H1 (cell line): ENCODE measurements around the gene SLCO6A1. TPM values are rescaled to one million over a fixed set of nuclear protein-coding genes. Genes with fewer than 3 reads are reported as not detected.

Source experiments
- CTCF ChIA-PET: fragments of 300-600 bp; sonication (Branson Sonifier 250); formaldehyde crosslinking; loops from one replicate; lab custom pipeline; 2021; ENCODE audit not compliant: partially characterized antibody; lab: Charles Lee
- POLR2A ChIA-PET: fragments of 300-600 bp; sonication (Branson Sonifier 250); formaldehyde crosslinking; loops from one replicate; lab custom pipeline; 2021; ENCODE audit warnings: inconsistent platforms; ENCODE audit not compliant: partially characterized antibody; lab: Charles Lee
- DNase-seq, 2 experiments: peaks; one replicate each; pipeline versions ENCODE4 v3.0.0 to v3.0.0-alpha.2; 2010 to 2022; ENCODE audit warnings: low spot score in 2 of 2, low read depth in 1 of 2, mixed read lengths in 1 of 2
- FAIRE-seq: peaks from 2 replicates; lab custom pipeline; 2011; peaks lifted over from hg19 to GRCh38; lab: Jason Lieb, UNC
- H2AFZ ChIP-seq: 2 replicates; pipeline ENCODE4 v1.8.1; 2012; ENCODE audit warnings: low read length, inconsistent platforms
- H2AK5ac ChIP-seq: 2 replicates; pipeline ENCODE4 v1.6.1; 2013; ENCODE audit warnings: low read depth, low read length
- H2BK120ac ChIP-seq: replicated peaks from 2 replicates; pipeline ENCODE3; 2013; ENCODE audit warnings: low read depth, low read length, inconsistent platforms
- H2BK12ac ChIP-seq: 2 replicates; pipeline ENCODE4 v1.6.1; 2013; ENCODE audit warnings: low read depth, low read length
- H2BK15ac ChIP-seq: 2 replicates; pipeline ENCODE4 v1.6.1; 2013; ENCODE audit warnings: low read length
- H2BK20ac ChIP-seq: 2 replicates; pipeline ENCODE4 v1.6.1; 2013; ENCODE audit warnings: low read length
- H2BK5ac ChIP-seq: 2 replicates; pipeline ENCODE4 v1.6.1; 2013; ENCODE audit warnings: low read depth, low read length
- H3K14ac ChIP-seq: 2 replicates; pipeline ENCODE4 v1.6.1; 2013; ENCODE audit warnings: inconsistent platforms; ENCODE audit not compliant: insufficient read length
- H3K18ac ChIP-seq: 2 replicates; pipeline ENCODE4 v1.6.1; 2013; ENCODE audit warnings: low read length; ENCODE audit errors: extremely low read depth
- H3K23ac ChIP-seq: 2 replicates; pipeline ENCODE4 v1.6.1; 2013; ENCODE audit warnings: inconsistent platforms; ENCODE audit not compliant: insufficient read length
- H3K23me2 ChIP-seq: 2 replicates; pipeline ENCODE4 v1.6.1; 2013; ENCODE audit warnings: low read depth, low read length
- H3K27ac ChIP-seq: 2 replicates; pipeline ENCODE4 v1.6.1; 2011; ENCODE audit warnings: low read depth, low read length, inconsistent platforms
- H3K27me3 ChIP-seq, 4 experiments: replicated peaks in 1 of 4; 1 replicate in 1 of 4; 2 replicates in 3 of 4; pipeline versions ENCODE4 v1.6.1 to v1.8.1; 2011 to 2013; ENCODE audit warnings: low read length in 3 of 4, mild to moderate bottlenecking in 3 of 4, inconsistent platforms in 2 of 4, mixed read lengths in 2 of 4, moderate library complexity in 1 of 4; ENCODE audit not compliant: control insufficient read depth in 3 of 4, insufficient read depth in 3 of 4; ENCODE audit errors: extremely low read depth in 1 of 4
- H3K36me3 ChIP-seq, 4 experiments: 2 replicates each; pipeline versions ENCODE4 v1.6.1 to v1.8.1; 2011 to 2013; ENCODE audit warnings: mild to moderate bottlenecking in 4 of 4, low read length in 3 of 4, moderate library complexity in 2 of 4, control low read depth in 1 of 4, inconsistent platforms in 1 of 4; ENCODE audit not compliant: insufficient read depth in 4 of 4, control insufficient read depth in 2 of 4
- H3K4ac ChIP-seq: replicated peaks from 2 replicates; pipeline ENCODE3; 2013; ENCODE audit warnings: low read length, low read depth, mixed read lengths, inconsistent platforms; ENCODE audit not compliant: insufficient read length
- H3K4me1 ChIP-seq, 4 experiments: replicated peaks in 1 of 4; 1 replicate in 1 of 4; 2 replicates in 3 of 4; pipeline versions ENCODE4 v1.6.1 to v1.8.1; 2011 to 2013; ENCODE audit warnings: low read length in 3 of 4, inconsistent platforms in 2 of 4, mixed read lengths in 1 of 4; ENCODE audit not compliant: insufficient read depth in 4 of 4, control insufficient read depth in 3 of 4
- H3K4me2 ChIP-seq, 2 experiments: 2 replicates each; pipeline versions ENCODE4 v1.6.1 to v1.8.1; 2011 to 2013; ENCODE audit warnings: low read depth in 2 of 2, low read length in 2 of 2, control low read depth in 1 of 2, inconsistent platforms in 1 of 2, mild to moderate bottlenecking in 1 of 2; ENCODE audit not compliant: insufficient read depth in 1 of 2
- H3K4me3 ChIP-seq, 4 experiments: fragments of 200-600, 300-600 bp in 1 of 4; sonication (generic), shearing (Covaris generic), sonication (Bioruptor Twin) in 1 of 4; 2 replicates each; pipeline versions ENCODE4 v1.5.1 to v1.8.1; 2011 to 2016; ENCODE audit warnings: low read length in 4 of 4, low read depth in 3 of 4, control low read depth in 2 of 4, inconsistent platforms in 2 of 4, mild to moderate bottlenecking in 2 of 4, mixed read lengths in 1 of 4, moderate library complexity in 1 of 4; ENCODE audit not compliant: insufficient read depth in 2 of 4; ENCODE audit errors: extremely low read depth in 1 of 4
- H3K56ac ChIP-seq: replicated peaks from 2 replicates; pipeline ENCODE3; 2013; ENCODE audit warnings: low read depth, mild to moderate bottlenecking, mixed read lengths, low read length, inconsistent platforms; ENCODE audit not compliant: insufficient read length
- H3K79me1 ChIP-seq: 2 replicates; pipeline ENCODE4 v1.6.1; 2013; ENCODE audit warnings: low read depth, low read length, control low read depth
- H3K79me2 ChIP-seq, 2 experiments: 2 replicates each; pipeline versions ENCODE4 v1.6.1 to v1.8.1; 2012 to 2013; ENCODE audit warnings: low read length in 2 of 2, mild to moderate bottlenecking in 2 of 2, inconsistent platforms in 1 of 2; ENCODE audit not compliant: insufficient read depth in 2 of 2, control insufficient read depth in 1 of 2
- H3K9ac ChIP-seq, 4 experiments: replicated peaks in 1 of 4; 1 replicate in 1 of 4; 2 replicates in 3 of 4; pipeline versions ENCODE4 v1.6.1 to v1.8.1; 2011 to 2013; ENCODE audit warnings: low read depth in 3 of 4, low read length in 3 of 4, control low read depth in 2 of 4, mild to moderate bottlenecking in 2 of 4, moderate library complexity in 2 of 4, inconsistent platforms in 1 of 4; ENCODE audit errors: extremely low read depth in 1 of 4
- H3K9me3 ChIP-seq, 2 experiments: 2 replicates each; pipeline versions ENCODE4 v1.6.1 to v1.8.1; 2012 to 2013; ENCODE audit warnings: mild to moderate bottlenecking in 2 of 2, moderate library complexity in 2 of 2, control low read depth in 1 of 2, inconsistent platforms in 1 of 2, low read depth in 1 of 2, low read length in 1 of 2, mixed read lengths in 1 of 2; ENCODE audit not compliant: insufficient read depth in 2 of 2
- H4K20me1 ChIP-seq, 2 experiments: replicated peaks in 1 of 2; 2 replicates each; pipeline versions ENCODE3 to v1.8.1; 2011 to 2013; ENCODE audit warnings: inconsistent platforms in 2 of 2, low read length in 2 of 2, mild to moderate bottlenecking in 1 of 2; ENCODE audit not compliant: insufficient read depth in 2 of 2, control insufficient read depth in 1 of 2
- H4K5ac ChIP-seq: 2 replicates; pipeline ENCODE4 v1.6.1; 2013; ENCODE audit warnings: low read length, low read depth, mixed read lengths, inconsistent platforms; ENCODE audit not compliant: insufficient read length
- H4K8ac ChIP-seq: 2 replicates; pipeline ENCODE4 v1.8.0; 2013; ENCODE audit warnings: mild to moderate bottlenecking, moderate library complexity, low read length, inconsistent platforms; ENCODE audit not compliant: insufficient read depth; ENCODE audit errors: extremely low read depth
- H4K91ac ChIP-seq: replicated peaks from 2 replicates; pipeline ENCODE3; 2013; ENCODE audit warnings: low read length, mixed read lengths, inconsistent platforms; ENCODE audit not compliant: insufficient read length
- JUND ChIP-seq: IDR thresholded peaks from 2 replicates; pipeline ENCODE4 v1.6.1; 2011; ENCODE audit warnings: mild to moderate bottlenecking, improper control_type of control experiment, low read length
- SIX5 ChIP-seq: IDR thresholded peaks from 2 replicates; pipeline ENCODE4 v1.6.1; 2011; ENCODE audit warnings: mild to moderate bottlenecking, low read depth, low read length
- WGBS, 2 experiments: shearing (Covaris generic) in 1 of 2; methylation state at CpG; one replicate each; pipeline versions ENCODE4 v1.1.6 to v1.1.7; 2013 to 2015; ENCODE audit warnings: low lambda C conversion rate in 2 of 2, mixed read lengths in 2 of 2, inconsistent platforms in 1 of 2, low coverage in 1 of 2, missing lambda C conversion rate in 1 of 2; ENCODE audit not compliant: insufficient replicate concordance in 2 of 2, insufficient coverage in 1 of 2, insufficient read length in 1 of 2; ENCODE audit errors: extremely low coverage in 1 of 2, missing lambda C conversion rate in 1 of 2; 5-methylcytosine and 5-hydroxymethylcytosine counted together
- polyA plus RNA-seq, 7 experiments: library from polyadenylated mRNA; depleted of rRNA in 3 of 7; stranded (reverse) in 5 of 7; unstranded in 2 of 7; fragments of >200 nt in 5 of 7; fragments of 200-250 nt in 2 of 7; gene quantifications; 1 replicate in 5 of 7; 2 replicates in 1 of 7; 4 replicates in 1 of 7; pipeline versions ENCODE4 v1.2.1 to v1.2.3, GENCODE V29; 2011 to 2013; ENCODE audit warnings: missing spikeins in 2 of 7, mixed read lengths in 2 of 7
- total RNA-seq: library from RNA; stranded (reverse); fragmentation: NEBNext Ultra II Directional; extraction: Animal tissue kit (Norgen Biotek cat#: 25700); gene quantifications from 2 replicates; pipeline ENCODE4 v1.2.1, GENCODE V29; 2021

SLCO6A1 gene
- total and polyA plus RNA-seq, 2 of the 8 experiments (the other 6 are each of a cell fraction or from before 2014, with no cell fraction given) = 0.06 to 0.56 TPM

- no peak overlapping the region for H4K8ac ChIP-seq
- H3K4me1 ChIP-seq = no peaks in the 10 kb centered on the region
- H2BK120ac ChIP-seq = no peak overlapping the region
- TF ChIP-seq SIX5 (no peak), JUND (no peak)
- TF ChIP-seq, all 59 proteins: peak for 0
- Histone ChIP-seq H3K9me3 (no peaks in the 10 kb centered on the region), H2BK20ac (no peak overlapping the region), H2BK15ac (no peak overlapping the region), H3K4me3 (no peak overlapping the region), H2BK12ac (no peak overlapping the region), H3K79me1 (no peaks in the 10 kb centered on the region), H3K27me3 (no peaks in the 10 kb centered on the region), H4K5ac (no peak overlapping the region), H3K4ac (no peak overlapping the region), H3K56ac (no peak overlapping the region), H3K23me2 (no peaks in the 10 kb centered on the region), H3K9ac (no peak overlapping the region), H2BK5ac (no peak overlapping the region), H3K18ac (no peak overlapping the region), H3K14ac (no peak overlapping the region), H2AFZ (no peak overlapping the region), H3K79me2 (no peaks in the 10 kb centered on the region), H4K91ac (no peak overlapping the region), H2AK5ac (no peak overlapping the region), H3K4me2 (no peak overlapping the region), H3K36me3 (no peaks in the 10 kb centered on the region), H3K23ac (no peak overlapping the region), H4K20me1 (no peaks in the 10 kb centered on the region), H3K27ac (no peak overlapping the region)
- ChIA-PET CTCF (interaction anchor here (1.1 to 1.4 kb wide), 3 partner anchors 8 to 62 kb away, joined by 3 to 5 read pairs (median 4); no protein-coding TSS in a partner anchor), POLR2A (no interaction called here)
- WGBS, 2 experiments = 88% methylated on average over 4 of the region's 4 CpGs; no CpG with 5 or more reads in 1 of the 2 experiments
- DNase-seq = no peak
- FAIRE-seq = no peak
Observed at GRCh38 chr5:102511666-102512065, 12.9 kb upstream of the SLCO6A1 start.
